ENCODE data around the gene SYNPR.
"Not testable (repeated sequence)": the region's sequence is repeated elsewhere in the genome, so short reads cannot be mapped to it uniquely, and the experiment has no call there.

Gene SYNPR

DNA sequence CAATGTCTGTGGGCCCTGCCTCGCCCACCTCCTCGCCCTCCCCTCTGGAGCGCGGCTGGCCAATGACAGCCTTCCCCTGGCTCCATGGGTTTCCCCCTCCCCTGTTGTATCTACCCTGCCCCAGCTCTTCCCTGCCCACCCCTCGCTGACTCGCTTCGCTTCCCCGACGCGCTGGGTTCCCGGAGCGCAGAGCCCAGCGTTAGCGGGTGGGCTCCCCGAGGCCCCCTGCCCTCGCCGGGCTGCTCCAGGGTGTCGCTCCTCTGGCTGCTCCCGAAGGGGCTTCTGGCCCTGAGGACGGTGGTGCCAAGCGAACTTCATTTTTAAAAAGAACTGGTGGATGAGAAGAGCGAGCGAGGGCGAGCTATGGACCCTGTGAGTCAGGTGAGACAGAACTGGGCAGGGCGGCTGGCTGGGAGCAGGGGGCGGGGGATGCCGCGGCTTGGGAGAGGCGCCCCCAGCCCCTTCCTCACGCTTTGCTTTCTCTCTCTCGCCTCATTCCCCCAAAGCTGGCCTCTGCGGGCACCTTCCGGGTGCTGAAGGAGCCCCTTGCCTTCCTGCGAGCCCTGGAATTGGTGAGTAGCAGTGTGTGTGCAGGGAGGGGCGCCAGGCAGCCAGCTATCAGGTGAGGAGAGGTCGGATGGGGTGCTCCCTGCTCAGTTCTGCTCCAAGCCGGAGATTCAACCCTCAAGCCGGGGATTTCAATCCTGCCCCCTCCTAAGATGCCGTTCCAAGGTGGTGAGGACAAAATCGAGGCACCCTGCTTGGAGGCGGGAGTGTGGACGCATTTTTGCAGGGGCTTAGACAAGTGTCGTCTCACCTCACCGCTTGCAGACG is at the start of gene SYNPR:
TSS of gene SYNPR (plus strand) at position 138 of the 834 bp plus-strand sequence.
- no peak for DNase-seq (ENCODE audit: low read depth)

- DNase-seq (ENCODE audit: low read depth) = peak; percentile 18
These were observed 49.4 kb upstream of the SYNPR start for GRCh38 chr3:63228677-63229076.

DNA sequence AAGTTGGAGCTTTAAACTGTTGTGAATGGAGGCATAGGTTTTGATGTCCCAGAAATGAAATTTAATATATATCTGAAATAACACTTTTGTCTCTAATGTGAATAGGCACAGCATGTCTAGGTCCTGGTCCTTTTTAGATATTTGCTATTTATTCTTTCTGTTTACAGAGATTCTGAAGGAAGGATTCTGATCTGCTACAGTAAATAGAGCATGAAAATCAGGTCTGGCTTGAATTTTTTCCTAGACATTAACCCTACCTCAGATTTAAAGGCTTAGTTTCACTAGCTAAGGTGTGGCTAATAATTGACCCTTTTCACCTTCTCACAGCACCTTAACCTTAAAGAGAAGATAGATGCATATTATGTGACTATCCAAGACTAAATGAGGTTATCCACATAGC is 48.0 kb upstream of the SYNPR start:
- DNase-seq (ENCODE audit: low read depth) = no peak

DNA sequence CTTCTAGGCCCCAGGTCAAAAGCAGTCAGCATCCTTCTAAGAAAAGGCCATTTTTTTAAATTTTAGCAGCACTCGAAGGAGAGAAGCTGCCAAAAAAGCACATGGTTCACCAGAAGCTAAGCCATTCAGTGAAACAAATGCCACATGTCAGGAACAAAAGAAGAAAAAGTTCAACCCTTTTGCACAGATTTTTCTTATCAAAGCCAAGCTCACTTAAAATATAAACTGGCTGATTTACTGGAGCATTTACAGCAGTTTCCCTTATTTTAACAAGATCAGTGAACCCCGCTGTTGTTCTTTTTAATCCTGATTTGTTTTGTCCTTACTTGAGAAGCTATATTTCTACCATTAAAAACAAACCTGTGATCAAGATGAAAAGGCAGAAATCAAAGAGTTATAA is 46.5 kb upstream of the SYNPR start:
- no peak for DNase-seq (ENCODE audit: low read depth)

- no peak for DNase-seq (ENCODE audit: low read depth)
These were observed 45.2 kb upstream of the SYNPR start for GRCh38 chr3:63232764-63233396.

DNA sequence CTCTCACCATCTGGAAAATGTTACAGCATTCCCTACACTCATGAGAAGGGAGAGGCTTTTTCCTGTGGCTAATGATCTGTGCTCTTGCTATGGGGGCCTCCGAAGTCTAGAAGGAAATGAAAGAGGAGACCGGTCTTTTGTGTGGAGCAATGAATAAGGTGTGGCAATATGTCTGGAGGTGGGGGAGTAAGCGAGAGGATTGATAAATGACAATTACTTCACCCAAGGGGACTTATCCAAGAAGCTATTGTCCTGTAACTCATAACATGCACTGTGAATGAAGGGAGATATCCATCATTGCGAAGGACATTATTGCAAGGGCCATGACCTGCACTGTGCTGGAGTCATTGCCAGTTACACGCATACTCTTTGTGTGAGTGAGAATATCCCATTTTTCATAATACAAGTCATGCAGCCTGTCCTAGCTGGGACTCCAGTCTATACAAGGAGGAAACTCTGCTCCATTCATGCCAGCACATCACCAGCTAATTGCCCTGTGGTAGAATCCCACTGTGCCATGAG is 37.7 kb upstream of the SYNPR start:
- no peak for DNase-seq (ENCODE audit: low read depth)

GRCh38 chr3:63242124-63242523 is 36.0 kb upstream of the SYNPR start:
- no peak for DNase-seq (ENCODE audit: low read depth)

- DNase-seq (ENCODE audit: low read depth) = no peak
These were observed 33.6 kb upstream of the SYNPR start for GRCh38 chr3:63244486-63244885.

- no peak for DNase-seq (ENCODE audit: low read depth)
These were observed 32.3 kb upstream of the SYNPR start for GRCh38 chr3:63245726-63246241.

DNA sequence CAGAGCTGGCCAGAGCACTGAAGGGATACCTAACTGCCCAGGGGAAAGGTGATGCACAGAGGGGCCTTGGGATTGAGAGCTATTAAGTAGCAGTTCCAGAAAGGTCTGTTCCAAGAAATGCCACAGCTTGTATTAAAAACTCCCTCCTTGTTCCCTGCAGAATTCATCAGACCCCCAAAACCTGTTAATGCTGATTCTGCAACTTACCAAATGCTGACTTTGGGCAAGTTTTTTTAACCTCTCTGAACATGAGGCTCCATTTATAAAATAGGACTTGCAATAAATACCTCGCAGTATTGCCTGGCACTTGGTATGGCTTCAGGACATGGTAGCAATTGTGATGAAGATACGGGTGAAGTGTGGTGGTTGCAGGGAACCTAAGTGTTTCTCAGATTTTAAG is 30.1 kb upstream of the SYNPR start:
- DNase-seq (ENCODE audit: low read depth) = no peak

GRCh38 chr3:63251499-63251898 is 26.6 kb upstream of the SYNPR start:
- DNase-seq (ENCODE audit: low read depth) = no peak

DNA sequence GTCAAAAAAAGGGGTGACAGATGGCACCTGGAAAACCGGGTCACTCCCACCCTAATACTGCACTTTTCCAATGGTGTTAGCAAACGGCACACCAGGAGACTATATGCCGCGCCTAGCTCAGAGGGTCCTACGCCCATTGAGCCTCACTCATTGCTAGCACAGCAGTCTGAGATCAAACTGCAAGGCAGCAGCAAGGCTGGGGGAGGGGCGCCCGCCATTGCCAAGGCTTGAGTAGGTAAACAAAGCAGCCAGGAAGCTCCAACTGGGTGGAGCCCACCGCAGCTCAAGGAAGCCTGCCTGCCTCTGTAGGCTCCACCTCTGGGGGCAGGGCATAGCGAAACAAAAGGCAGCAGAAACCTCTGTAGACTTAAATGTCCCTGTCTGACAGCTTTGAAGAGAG is 22.3 kb upstream of the SYNPR start:
- not testable (repeated sequence) for DNase-seq (ENCODE audit: low read depth)

GRCh38 chr3:63264716-63265115 is 13.4 kb upstream of the SYNPR start:
- DNase-seq (ENCODE audit: low read depth) = no peak

- no peak for DNase-seq (ENCODE audit: low read depth)
These were observed 3.7 kb upstream of the SYNPR start for GRCh38 chr3:63274359-63274758.

DNA sequence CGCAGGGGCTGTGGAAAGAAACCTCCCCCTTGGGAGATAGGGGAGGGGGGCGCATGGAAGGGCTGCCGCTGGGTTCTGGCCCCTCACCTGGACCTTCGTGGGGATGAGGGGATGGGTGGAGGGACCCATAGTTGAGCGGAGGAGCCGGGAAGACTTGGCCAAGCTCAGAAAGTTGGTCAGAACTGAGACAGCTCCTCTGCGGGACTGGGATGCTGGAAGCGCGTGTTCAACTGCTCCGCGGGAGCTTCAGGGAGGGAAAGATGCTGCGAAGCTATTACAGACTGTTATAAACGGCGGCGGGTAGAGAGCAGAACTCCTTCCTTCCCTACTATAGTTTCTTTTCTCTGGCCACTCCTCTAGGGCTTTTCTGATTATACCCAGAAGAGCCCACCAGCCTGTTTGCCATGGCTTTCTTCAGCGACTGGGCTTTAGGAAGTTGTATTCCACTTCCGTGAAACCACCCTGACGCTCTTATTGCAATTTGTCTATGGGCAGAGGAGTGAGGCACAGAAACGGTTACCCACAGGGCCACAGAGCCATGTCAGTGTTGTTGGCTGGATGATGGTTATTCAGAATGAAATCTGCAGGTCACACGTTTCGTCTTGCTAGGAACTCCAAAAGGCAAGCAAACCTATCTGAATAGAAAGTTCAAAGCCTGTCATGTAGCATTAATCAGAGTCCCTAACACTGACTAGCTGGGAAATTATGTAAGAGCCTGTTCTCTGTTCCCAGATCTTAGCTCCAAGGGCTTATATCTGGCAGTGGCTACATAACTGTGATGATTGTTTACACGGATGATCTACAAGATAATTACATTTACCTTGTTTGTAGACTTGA is 1.1 kb downstream of the SYNPR start:
- no peak for DNase-seq (ENCODE audit: low read depth)

DNA sequence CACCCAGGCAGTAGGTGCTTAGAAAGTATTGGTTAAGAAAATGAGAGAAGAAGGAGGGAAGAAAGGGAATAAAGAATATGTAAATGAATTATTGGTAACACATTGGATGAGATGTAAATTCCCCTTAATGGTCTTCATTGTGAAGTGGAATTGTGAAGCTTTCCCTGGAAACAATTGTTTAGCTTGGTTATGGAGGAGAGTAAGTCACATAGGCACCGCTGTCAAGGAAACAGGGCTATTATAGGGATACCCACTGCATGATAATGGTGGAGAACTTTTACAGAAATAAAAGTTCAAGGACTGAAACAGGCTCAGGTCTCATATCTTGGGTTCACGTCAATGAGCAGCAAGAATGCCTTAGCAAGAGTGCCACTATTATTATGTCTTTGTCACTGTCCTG is 9.5 kb downstream of the SYNPR start:
- DNase-seq (ENCODE audit: low read depth) = no peak

GRCh38 chr3:63290686-63291085 is 12.6 kb downstream of the SYNPR start:
- DNase-seq (ENCODE audit: low read depth) = no peak

- DNase-seq (ENCODE audit: low read depth) = no peak
These were observed 16.2 kb downstream of the SYNPR start for GRCh38 chr3:63294332-63294731.

GRCh38 chr3:63295356-63295755 is 17.2 kb downstream of the SYNPR start:
- no peak for DNase-seq (ENCODE audit: low read depth)

GRCh38 chr3:63295806-63296205 is 17.7 kb downstream of the SYNPR start:
- DNase-seq (ENCODE audit: low read depth) = no peak

GRCh38 chr3:63296249-63296648 is 18.1 kb downstream of the SYNPR start:
- no peak for DNase-seq (ENCODE audit: low read depth)

- no peak for DNase-seq (ENCODE audit: low read depth)
These were observed 25.1 kb downstream of the SYNPR start for GRCh38 chr3:63303238-63303637.

All from stromal cell of bone marrow (primary cell).